ENCODE measurements around the gene PCK2.

Gene PCK2

GRCh38 chr14:24077086-24077485, 17.0 kb upstream of the PCK2 start:
- no peak for DNase-seq

GRCh38 chr14:24078146-24078545, 16.0 kb upstream of the PCK2 start:
- DNase-seq = no peak

- DNase-seq = no peak
These were observed 14.5 kb upstream of the PCK2 start for GRCh38 chr14:24079491-24080141.

- DNase-seq = no peak
These were observed 14.0 kb upstream of the PCK2 start for GRCh38 chr14:24080142-24080530.

GRCh38 chr14:24080888-24081738, 13.0 kb upstream of the PCK2 start:
- DNase-seq = peak; percentile 89

GRCh38 chr14:24081739-24082211, 12.3 kb upstream of the PCK2 start:
- DNase-seq = no peak

- DNase-seq = no peak
These were observed 11.6 kb upstream of the PCK2 start for GRCh38 chr14:24082411-24083080.

GRCh38 chr14:24083462-24083861, 10.6 kb upstream of the PCK2 start:
- no peak for DNase-seq

GRCh38 chr14:24084440-24084839, 9.7 kb upstream of the PCK2 start:
- no peak for DNase-seq

GRCh38 chr14:24085215-24085614, 8.9 kb upstream of the PCK2 start:
- DNase-seq = no peak

- DNase-seq = no peak
These were observed 7.7 kb upstream of the PCK2 start for GRCh38 chr14:24086193-24086955.

GRCh38 chr14:24087004-24087403, 7.1 kb upstream of the PCK2 start:
- DNase-seq = no peak

GRCh38 chr14:24088095-24088494, 6.0 kb upstream of the PCK2 start:
- no peak for DNase-seq

- DNase-seq = no peak
These were observed 4.2 kb upstream of the PCK2 start for GRCh38 chr14:24089890-24090289.

- no peak for DNase-seq
These were observed 2.0 kb upstream of the PCK2 start for GRCh38 chr14:24092110-24092504.

- DNase-seq = no peak
These were observed 1.5 kb upstream of the PCK2 start for GRCh38 chr14:24092505-24093206.

GRCh38 chr14:24093207-24093900, 757 bp upstream of the PCK2 start:
- no peak for DNase-seq

- peak; percentile 76 for DNase-seq
These were observed 745 bp downstream of the PCK2 start for GRCh38 chr14:24094841-24095270.

GRCh38 chr14:24095271-24096068, 1.4 kb downstream of the PCK2 start:
- DNase-seq = peak; percentile 85

- DNase-seq = no peak
These were observed 2.6 kb downstream of the PCK2 start for GRCh38 chr14:24096545-24097181.

All from activated CD8-positive, alpha-beta memory T cell treated with anti-CD3 and anti-CD28 coated beads for 24 hours (primary cell).